ENCODE results near the gene ZNF41.
"Not testable (repeated sequence)": the region's sequence is repeated elsewhere in the genome, so short reads cannot be mapped to it uniquely, and the experiment has no call there.

Gene ZNF41

DNA sequence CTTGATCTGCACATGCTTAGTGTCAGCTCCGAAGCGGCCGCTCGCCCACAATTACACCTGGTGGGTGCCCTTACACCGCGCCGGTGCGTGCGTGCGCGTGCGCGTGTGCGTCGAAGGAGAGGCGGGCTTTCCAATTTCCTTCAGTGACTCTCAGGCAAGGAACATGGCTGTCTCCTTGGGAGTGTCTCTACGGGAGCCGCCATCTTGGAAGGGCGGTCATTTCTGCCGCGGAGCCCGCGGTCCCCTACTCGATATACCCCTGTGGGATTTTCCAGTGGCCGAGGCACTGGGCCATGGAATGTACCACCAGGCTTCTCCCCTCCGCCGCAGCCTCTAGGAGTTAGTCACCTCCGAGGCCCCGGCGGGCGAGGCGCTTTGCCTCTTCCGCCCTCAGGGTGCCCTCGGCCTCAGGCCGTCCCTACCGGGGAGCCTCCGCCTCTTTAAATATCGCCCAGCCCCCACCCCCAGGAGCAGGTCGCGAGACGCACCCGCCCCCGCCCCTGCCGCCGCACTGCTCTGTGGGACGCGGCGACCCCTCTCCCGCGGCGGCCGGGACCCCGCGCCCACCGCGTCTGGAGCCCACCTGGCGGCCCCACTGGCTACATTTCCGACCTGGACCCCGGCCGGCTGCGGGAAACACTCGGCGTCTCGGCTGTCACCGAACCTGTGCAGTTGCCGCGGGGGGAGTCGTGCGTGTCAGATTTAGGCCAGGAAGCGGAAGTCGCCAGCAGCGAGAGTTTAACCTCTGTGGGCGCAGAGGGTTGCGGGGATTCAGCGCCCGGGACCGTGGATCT is at the start of gene ZNF41:
Gene ZNF41, minus strand, starts transcription at position 711 of the 794 bp plus-strand sequence. CDS start 15,741 bp downstream, outside the sequence.
- Histone ChIP-seq H3K4me3 (ENCODE audit: low read length) (peak within 1 kb of the TSS; percentile 75), H3K36me3 (ENCODE audit: insufficient read depth, low read depth, low read length) (no peaks in the 10 kb centered on the region), H3K9ac (ENCODE audit: low read depth, low read length) (peak within 1 kb of the TSS; percentile 87), H3K27me3 (ENCODE audit: insufficient read depth, low read length) (no peaks in the 10 kb centered on the region), H3K4me1 (ENCODE audit: insufficient read depth, low read length) (no peaks in the 10 kb centered on the region), H3K27ac (ENCODE audit: low read length) (peak within 1 kb of the TSS; percentile 48), H3K9me3 (ENCODE audit: insufficient read depth, low read depth, low read length) (no peaks in the 10 kb centered on the region)

DNA sequence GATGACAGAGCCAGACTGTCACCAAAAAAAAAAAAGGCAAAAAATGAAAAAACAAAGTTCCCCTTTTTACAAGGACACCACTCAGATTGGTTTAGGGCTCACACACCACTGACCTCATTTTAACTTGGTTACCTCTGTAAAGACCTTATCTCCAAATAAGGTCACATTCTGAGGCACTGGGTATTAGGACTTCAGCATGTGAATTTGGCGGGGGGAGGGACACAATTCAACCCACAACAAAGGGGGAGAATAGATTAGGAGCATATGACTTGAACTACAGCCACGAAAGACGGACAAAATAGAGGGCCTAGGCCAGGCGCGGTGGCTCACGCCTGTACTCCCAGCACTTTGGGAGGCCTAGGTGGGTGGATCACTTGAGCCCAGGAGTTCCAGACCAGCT is 47.0 kb upstream of the ZNF41 start:
- Histone ChIP-seq H3K9ac (ENCODE audit: low read depth, low read length) (no peak overlapping the region), H3K27ac (ENCODE audit: low read length) (no peak overlapping the region), H3K36me3 (ENCODE audit: insufficient read depth, low read depth, low read length) (no peaks in the 10 kb centered on the region)

DNA sequence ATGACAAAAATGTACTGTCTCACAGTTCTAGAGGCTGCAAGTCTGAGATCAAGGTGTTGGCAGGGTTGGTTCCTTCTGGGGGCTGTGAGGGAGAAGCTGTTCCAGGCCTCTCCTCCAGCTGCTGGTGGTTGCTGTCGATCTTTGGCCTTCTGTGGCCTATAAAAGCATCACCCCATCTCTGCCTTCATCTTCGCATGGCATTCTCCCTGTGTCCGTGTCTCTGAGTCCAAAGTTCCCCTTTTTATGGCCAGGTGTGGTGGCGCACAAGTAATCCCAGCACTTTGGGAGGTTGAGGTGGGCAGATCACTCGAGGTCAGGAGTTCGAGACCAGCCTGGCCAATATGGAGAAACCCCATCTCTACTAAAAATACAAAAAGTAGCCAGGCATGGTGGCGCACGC is 46.5 kb upstream of the ZNF41 start:
- Histone ChIP-seq H3K27me3 (ENCODE audit: insufficient read depth, low read length) (no peaks in the 10 kb centered on the region), H3K9ac (ENCODE audit: low read depth, low read length) (no peak overlapping the region), H3K27ac (ENCODE audit: low read length) (no peak overlapping the region), H3K4me3 (ENCODE audit: low read length) (no peak overlapping the region), H3K4me1 (ENCODE audit: insufficient read depth, low read length) (no peaks in the 10 kb centered on the region), H3K9me3 (ENCODE audit: insufficient read depth, low read depth, low read length) (no peaks in the 10 kb centered on the region), H3K36me3 (ENCODE audit: insufficient read depth, low read depth, low read length) (no peaks in the 10 kb centered on the region)

More for the DNA sequence above, 47.0 kb upstream of the ZNF41 start:
- no peaks in the 10 kb centered on the region for H3K4me1 ChIP-seq (ENCODE audit: insufficient read depth, low read length)
- H3K4me3 ChIP-seq (ENCODE audit: low read length): no peak overlapping the region
- no peaks in the 10 kb centered on the region for H3K9me3 ChIP-seq (ENCODE audit: insufficient read depth, low read depth, low read length)
- H3K27me3 ChIP-seq (ENCODE audit: insufficient read depth, low read length): no peaks in the 10 kb centered on the region

DNA sequence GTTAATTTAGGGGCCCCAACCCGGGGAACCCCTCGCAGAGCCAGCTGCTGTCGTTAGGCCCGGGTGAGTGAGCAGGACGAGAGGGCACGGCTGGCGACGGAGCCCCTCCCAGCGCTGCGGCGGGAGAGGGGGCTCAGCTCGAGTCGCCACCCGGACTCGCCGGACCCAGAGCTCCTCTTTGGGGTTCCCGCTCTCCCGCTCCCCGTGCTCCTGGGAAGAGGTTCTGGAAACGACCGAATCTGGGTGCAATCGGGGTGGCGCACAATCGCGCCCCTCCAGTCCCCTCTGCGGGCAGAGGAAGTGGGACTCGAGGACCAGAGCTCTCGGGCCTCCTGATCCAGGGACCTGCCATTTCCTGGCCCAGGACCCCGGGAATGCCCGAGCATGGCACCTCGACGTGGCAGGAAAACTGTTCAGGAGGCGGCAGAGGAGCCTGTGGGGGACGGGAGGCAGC is 40.7 kb upstream of the ZNF41 start:
- Histone ChIP-seq H3K9ac (ENCODE audit: low read depth, low read length) (peak overlapping the region; percentile 69), H3K9me3 (ENCODE audit: insufficient read depth, low read depth, low read length) (no peaks in the 10 kb centered on the region)

DNA sequence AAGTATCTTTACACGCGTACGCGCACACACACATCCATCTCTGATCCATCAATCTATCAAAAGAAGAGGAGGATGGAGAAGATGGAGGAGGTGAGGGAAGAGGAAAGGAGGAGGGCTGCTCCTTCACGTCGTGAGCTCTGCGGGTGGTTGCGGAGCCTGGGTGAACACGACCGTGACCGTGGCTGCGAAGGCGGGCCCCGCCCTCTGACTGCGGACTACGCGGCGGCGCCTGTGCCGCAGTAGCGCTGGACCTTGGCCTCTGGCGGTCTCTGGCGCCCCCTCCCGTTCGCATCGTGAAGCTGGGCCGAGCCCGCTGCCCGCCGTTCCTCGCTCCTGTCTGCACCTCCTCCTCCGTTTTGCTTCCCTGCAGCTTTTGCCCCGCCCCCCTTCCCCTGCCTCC is 40.3 kb upstream of the ZNF41 start:
- Histone ChIP-seq H3K9me3 (ENCODE audit: insufficient read depth, low read depth, low read length) (no peaks in the 10 kb centered on the region), H3K4me3 (ENCODE audit: low read length) (peak overlapping the region; percentile 64), H3K9ac (ENCODE audit: low read depth, low read length) (peak overlapping the region; percentile 69; the same call in 1 of the 2 replicates), H3K4me1 (ENCODE audit: insufficient read depth, low read length) (no peaks in the 10 kb centered on the region), H3K27me3 (ENCODE audit: insufficient read depth, low read length) (peaks cover 15% of the 10 kb centered on the region; the same call in 1 of the 2 replicates), H3K36me3 (ENCODE audit: insufficient read depth, low read depth, low read length) (no peaks in the 10 kb centered on the region), H3K27ac (ENCODE audit: low read length) (no peak overlapping the region)

More for the DNA sequence above, 40.7 kb upstream of the ZNF41 start:
- no peaks in the 10 kb centered on the region for H3K36me3 ChIP-seq (ENCODE audit: insufficient read depth, low read depth, low read length)
- H3K4me1 ChIP-seq (ENCODE audit: insufficient read depth, low read length): no peaks in the 10 kb centered on the region
- peaks cover 15% of the 10 kb centered on the region; the same call in 1 of the 2 replicates for H3K27me3 ChIP-seq (ENCODE audit: insufficient read depth, low read length)
- no peak overlapping the region for H3K27ac ChIP-seq (ENCODE audit: low read length)
- peak overlapping the region; percentile 64; the same call in 1 of the 2 replicates for H3K4me3 ChIP-seq (ENCODE audit: low read length)

DNA sequence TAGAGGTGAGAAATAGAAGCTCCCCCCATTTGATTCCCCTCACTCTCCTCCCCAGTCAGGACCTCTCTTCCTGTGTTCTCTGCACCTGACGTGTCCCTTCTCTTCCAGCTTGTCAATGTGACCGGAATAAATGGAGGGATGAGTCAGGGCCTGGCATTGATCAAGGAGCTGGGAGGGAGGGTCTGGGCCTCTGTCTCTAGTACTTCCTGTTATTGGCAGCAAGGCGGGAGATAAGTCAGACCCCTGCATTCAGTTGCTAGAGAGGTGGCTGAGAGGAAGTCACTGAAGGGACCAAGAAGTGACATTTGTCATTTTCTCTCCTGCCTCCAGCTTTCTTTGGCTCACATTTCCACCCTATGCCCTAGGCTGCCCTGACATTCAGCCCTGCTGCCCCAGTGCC is 35.1 kb upstream of the ZNF41 start:
- no peak overlapping the region for H3K27ac ChIP-seq (ENCODE audit: low read length)
- peaks cover 8% of the 10 kb centered on the region; the same call in 1 of the 2 replicates for H3K27me3 ChIP-seq (ENCODE audit: insufficient read depth, low read length)
- H3K4me1 ChIP-seq (ENCODE audit: insufficient read depth, low read length): peaks cover 4% of the 10 kb centered on the region; the same call in 1 of the 2 replicates
- H3K9me3 ChIP-seq (ENCODE audit: insufficient read depth, low read depth, low read length): no peaks in the 10 kb centered on the region
- H3K4me3 ChIP-seq (ENCODE audit: low read length): no peak overlapping the region
- no peak overlapping the region for H3K9ac ChIP-seq (ENCODE audit: low read depth, low read length)
- no peaks in the 10 kb centered on the region for H3K36me3 ChIP-seq (ENCODE audit: insufficient read depth, low read depth, low read length)

DNA sequence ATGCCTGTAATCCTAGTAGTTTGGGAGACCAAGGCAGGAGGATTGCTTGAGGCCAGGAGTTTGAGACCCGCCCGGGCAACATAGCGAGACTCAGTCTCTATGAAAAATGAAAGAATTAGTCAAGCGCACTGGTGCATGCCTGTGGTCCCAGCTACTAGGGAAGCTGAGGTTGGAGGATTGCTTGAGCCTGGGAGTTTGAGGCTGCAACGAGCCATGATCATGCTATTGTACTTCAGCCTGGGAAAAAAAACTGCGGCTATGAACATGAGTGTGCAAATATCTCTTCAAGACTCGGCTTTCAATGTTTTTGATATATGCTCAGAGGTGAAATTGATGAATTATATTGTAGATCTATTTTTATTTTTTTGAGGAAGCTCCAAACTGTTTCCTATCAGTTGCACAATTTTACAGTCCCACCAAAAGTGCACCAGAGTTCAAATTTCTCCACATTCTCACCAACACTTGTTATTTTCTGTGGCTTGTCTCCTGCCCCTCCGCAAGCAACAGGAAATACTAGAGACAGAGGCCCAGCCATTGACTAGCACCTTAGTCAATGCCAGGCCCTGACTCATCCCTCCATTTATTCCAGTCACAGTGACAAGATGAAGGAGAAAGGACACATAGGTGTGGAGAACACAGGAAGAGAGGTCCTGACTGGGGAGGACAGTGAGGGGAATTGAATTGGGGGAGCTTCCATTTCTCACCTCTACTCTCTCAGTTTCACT is 33.1 kb upstream of the ZNF41 start:
- H3K9me3 ChIP-seq (ENCODE audit: insufficient read depth, low read depth, low read length): no peaks in the 10 kb centered on the region
- no peak overlapping the region for H3K9ac ChIP-seq (ENCODE audit: low read depth, low read length)
- no peaks in the 10 kb centered on the region for H3K27me3 ChIP-seq (ENCODE audit: insufficient read depth, low read length)

DNA sequence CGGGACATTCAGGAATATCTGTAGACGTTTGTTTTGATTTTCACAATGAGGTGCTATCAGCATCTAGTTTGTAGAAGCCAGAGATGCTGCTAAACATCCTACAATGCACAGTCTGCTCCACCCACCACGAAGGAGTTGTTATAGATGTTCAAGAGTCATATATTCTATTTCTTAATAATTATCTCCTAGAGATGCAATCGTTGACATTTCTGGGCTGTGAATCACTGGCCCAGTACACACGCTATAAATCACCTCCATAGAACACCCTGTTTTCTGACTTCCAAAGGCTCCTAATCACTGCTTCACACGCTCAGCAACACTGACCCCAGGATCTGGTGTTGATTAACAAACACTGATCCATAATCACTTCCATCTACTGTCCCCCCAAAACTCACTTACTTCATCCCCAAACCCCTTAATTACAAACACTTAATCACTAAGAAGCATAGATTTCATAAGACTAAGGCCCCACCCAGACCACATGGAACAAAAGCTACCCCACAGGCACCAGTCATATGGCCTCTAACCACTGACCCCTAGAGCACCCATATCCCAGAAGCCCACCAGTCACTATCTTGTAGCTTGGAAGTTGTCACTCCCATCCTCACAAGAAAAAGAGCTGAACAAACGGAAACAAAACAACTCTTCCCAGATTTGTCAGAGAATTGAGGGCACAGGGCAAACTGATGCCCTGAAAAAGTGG is 31.7 kb upstream of the ZNF41 start:
- Histone ChIP-seq H3K36me3 (ENCODE audit: insufficient read depth, low read depth, low read length) (no peaks in the 10 kb centered on the region), H3K9me3 (ENCODE audit: insufficient read depth, low read depth, low read length) (no peaks in the 10 kb centered on the region), H3K4me1 (ENCODE audit: insufficient read depth, low read length) (peaks cover 4% of the 10 kb centered on the region; the same call in 1 of the 2 replicates), H3K4me3 (ENCODE audit: low read length) (no peak overlapping the region), H3K27ac (ENCODE audit: low read length) (no peak overlapping the region), H3K27me3 (ENCODE audit: insufficient read depth, low read length) (no peaks in the 10 kb centered on the region), H3K9ac (ENCODE audit: low read depth, low read length) (no peak overlapping the region)

More for the DNA sequence above, 33.1 kb upstream of the ZNF41 start:
- Histone ChIP-seq H3K36me3 (ENCODE audit: insufficient read depth, low read depth, low read length) (no peaks in the 10 kb centered on the region), H3K4me1 (ENCODE audit: insufficient read depth, low read length) (peaks cover 4% of the 10 kb centered on the region; the same call in 1 of the 2 replicates), H3K27ac (ENCODE audit: low read length) (no peak overlapping the region), H3K4me3 (ENCODE audit: low read length) (no peak overlapping the region)

DNA sequence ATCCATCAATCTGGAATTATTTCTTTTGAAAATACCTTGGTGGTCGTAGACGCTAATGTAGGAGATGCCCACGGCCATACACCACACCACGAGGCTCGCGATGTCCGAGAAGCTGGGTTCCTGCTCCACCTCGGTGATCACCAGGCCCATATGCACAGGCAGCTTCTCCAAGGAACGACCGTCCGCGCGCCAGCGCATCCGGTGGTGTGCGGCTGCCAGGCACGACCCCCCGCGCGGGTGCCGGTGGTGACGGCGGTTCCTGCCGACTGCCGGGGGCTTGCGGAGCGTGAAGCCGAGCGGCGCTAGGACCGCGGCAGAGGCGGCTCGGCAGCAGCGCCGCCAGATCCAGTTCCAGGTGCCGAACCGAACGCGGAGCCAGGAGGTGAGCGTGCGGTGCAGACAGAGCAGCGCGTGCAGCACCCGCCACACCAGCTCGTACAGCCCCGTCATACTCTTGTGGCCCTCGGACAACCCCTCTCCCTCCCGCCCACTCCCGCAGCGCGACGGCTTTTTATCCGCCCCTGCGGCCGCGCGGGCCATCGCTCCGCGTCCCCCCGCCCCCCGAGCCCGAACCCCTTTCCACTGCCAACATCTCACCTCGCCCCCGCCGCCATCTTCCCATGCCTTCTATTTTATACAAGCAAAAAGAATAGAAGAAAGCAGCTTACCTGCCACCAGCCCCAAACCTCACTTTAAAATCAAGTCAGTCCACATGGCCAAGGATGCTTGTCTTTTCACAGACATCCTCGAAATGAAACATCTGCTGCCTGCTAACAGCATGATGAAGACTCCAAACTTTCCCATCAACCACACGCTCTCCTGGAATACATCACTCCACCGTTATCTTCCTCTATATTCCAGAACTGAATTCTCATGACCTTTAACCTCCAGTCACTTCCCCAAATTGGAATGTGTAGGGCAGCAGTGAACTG is 30.3 kb upstream of the ZNF41 start:
- Histone ChIP-seq H3K4me3 (ENCODE audit: low read length) (peak overlapping the region; percentile 67), H3K9ac (ENCODE audit: low read depth, low read length) (peak overlapping the region; percentile 50; the same call in 1 of the 2 replicates)
- not testable (repeated sequence) for H3K27me3 ChIP-seq (ENCODE audit: insufficient read depth, low read length); H3K9me3 ChIP-seq (ENCODE audit: insufficient read depth, low read depth, low read length); H3K4me1 ChIP-seq (ENCODE audit: insufficient read depth, low read length); H3K27ac ChIP-seq (ENCODE audit: low read length); H3K36me3 ChIP-seq (ENCODE audit: insufficient read depth, low read depth, low read length)

DNA sequence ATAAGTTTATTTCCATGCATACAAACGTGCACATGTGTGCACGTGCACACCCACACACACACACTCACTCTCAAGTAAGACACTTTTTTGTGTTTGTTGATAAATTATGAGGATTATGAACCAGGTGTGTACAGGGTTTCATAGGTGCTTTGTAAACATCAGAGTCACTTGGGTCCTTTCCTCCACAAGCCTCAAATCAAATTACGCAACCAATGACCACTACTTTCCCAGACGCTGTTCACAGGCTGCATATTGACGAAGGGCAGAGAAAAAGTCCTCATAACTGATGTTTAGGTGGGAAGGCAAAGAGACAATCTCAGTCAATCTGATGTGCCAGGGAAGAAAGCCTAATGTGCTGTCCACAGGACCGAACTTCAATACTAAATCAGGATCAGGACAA is 29.4 kb upstream of the ZNF41 start:
- not testable (repeated sequence) for H3K4me1 ChIP-seq (ENCODE audit: insufficient read depth, low read length); H3K9me3 ChIP-seq (ENCODE audit: insufficient read depth, low read depth, low read length); H3K36me3 ChIP-seq (ENCODE audit: insufficient read depth, low read depth, low read length); H3K27ac ChIP-seq (ENCODE audit: low read length); H3K4me3 ChIP-seq (ENCODE audit: low read length); H3K27me3 ChIP-seq (ENCODE audit: insufficient read depth, low read length); H3K9ac ChIP-seq (ENCODE audit: low read depth, low read length)

Data from iPS-20b (cell line).